NCI-H1417 (cell line): ENCODE results near the gene SCFD1.
"Not testable (repeated sequence)": the region's sequence is repeated elsewhere in the genome, so short reads cannot be mapped to it uniquely, and the experiment has no call there.

Experiments used
- DNase-seq, 3 experiments: peaks; one replicate each; lab custom pipeline; 2025; lab: John Stamatoyannopoulos, UW

SCFD1 gene

DNA sequence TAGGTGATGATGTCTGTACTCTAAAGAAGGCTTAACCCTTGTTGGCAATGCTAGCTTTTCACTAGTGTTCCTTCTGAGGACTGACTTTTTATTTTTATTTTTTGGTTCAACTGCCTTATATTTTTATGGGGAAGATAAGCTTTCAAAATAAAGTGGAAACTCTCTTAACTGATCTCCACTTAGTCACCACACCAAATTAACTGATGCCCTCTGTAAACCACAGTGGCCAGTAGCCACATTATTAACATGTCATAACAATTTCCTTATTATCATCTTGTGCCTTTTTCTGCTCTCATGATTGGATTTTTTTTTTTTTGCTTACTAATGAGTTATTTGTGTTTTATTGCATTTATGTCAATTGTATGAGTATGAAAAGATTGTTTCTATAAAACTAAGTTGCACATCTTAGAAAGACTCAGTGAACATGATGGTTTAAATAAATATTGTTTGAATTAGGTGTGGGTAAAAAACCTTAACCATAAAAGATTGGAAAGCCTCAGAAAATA is 56.9 kb downstream of the SCFD1 start:
- no peak for DNase-seq

DNA sequence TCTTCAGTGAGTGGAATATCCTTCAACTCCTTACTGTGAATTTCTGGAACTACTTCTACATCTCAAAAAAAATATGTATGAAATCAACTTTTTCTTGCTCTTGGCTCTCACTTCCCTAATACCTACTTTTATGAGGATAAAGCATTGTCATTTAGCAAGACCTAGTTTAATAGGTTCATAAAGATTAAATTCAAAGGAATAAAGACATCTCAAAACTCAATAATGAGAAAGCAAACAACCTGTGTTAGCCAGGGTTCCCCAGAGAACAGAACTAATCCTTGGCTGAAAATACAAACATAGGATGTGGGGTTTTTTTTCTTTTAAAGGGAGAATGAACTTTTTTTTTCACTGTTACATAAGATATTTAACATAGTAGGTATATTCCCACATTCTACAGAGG is 57.9 kb downstream of the SCFD1 start:
- DNase-seq = no peak

DNA sequence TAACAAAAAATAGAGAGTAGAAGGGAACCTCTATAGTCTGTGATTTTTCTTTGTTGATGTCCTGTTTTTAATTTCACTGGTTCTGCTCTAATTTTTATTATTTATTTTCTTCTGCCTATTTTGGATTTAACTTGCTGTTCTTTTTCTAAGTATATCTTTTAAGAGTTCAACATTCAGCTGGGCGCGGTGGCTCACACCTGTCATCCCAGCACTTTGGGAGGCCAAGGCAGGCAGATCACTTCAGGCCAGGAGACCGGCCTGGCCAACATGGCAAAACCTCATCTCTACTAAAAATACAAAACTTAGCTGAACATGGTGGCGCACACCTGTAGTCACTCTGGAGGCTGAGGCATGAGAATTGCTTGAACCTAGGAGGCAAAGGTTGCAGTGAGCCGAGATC is 58.7 kb downstream of the SCFD1 start:
- not testable (repeated sequence) for DNase-seq

DNA sequence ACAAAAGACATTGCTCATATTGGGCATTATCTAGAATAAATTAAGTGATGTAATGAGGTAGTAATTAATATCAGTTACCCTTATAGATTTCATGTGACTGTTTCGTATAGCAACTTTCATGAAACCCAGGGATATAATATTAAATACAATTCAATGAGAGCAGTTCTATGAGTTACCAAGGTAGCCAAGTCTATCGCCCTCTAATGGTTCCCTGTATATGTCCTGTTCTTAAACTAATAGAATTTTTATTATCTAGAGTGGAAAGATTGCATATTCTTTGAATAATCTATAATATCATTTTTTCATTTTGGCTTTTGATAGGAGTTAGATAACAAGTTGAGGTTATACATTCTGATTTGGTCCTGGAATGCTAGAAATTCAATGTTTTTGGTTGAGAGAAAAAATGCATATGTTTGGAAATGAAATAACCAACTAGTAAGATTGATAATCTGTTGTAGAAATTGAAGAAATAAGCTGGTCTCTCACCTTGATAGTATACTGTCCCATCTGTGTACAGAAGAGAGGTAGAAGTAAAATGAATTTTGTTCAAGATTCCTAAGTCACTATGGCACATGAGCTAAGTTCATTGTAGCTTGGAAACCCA is 59.7 kb downstream of the SCFD1 start:
- no peak for DNase-seq

DNA sequence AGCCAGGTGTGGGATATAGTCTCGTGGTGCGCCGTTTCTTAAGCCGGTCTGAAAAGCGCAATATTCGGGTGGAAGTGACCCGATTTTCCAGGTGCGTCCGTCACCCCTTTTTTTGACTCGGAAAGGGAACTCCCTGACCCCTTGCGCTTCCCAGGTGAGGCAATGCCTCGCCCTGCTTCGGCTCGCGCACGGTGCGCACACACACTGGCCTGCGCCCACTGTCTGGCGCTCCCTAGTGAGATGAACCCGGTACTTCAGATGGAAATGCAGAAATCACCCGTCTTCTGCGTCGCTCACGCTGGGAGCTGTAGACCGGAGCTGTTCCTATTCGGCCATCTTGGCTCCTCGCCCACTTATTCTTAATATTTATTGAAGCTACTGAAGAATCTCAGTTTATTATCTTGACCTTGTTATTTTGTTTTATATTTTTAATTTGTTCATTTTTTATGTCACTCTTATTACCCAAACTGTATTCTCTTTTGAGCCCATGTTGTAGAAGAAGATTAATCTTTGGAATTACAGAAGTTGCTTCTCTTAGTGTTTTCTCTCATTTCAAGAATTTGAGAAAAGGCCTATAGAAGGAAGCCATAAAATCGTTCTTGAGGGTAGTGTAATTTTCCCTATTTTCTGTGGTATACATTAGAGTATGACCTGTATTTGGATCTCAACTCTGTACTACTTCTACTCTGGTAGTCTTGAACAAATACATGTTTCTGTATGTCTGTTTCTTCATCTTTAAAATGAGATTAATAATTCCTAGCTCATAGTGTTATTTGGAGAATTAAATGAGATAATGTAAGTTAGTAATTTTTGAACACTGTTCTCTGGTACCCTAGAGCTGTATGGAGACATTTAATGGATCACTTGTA is 68.6 kb downstream of the SCFD1 start:
- peak in 1 of 3 experiments; percentile 51 for DNase-seq

DNA sequence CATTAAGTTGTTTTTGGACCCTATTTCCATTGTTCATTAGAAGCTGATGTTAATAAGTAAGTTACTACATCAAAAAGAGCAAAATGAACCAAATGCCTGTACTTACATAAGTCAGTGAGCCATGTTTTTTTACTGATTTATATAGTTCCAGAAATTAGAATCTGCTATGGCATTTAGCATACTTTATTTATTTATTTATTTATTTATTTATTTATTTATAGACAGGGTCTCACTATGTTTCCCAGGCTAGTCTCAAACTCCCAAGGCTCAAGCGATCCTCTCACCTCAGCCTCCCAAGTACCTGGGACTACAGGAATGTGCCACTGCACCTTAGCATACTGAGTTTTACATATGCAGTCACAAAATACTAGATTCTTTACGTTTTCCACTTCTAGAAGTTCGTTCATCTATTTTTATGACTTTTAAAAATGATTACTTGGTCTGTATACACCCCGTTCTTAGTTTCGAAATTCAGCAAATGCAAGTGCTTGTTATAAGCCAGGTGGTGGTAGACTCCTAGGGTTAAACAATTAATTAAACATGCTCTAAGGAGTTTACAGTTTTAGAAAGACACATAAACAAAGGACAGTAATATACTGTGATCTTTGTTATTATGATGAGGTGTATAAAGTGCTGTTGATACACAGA is 69.8 kb downstream of the SCFD1 start:
- DNase-seq = no peak

DNA sequence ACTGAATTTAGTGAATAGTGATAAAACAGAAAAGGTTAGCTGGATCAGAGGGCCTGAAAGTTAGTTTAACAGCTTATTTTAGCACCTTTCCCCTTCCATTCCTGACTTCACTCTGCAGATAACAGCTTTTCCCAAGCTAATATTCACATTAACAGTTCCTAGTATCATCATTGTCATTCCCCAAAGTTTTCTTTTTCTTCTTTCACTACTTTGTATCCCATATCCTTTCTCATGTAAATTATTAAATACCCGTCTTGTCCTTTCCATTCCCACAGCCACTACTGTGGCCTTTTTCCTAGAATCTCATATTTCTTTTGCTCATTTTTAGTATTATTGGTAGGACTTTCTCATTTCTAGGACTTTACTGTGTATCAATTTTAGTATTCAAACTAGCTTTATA is 70.5 kb downstream of the SCFD1 start:
- DNase-seq = no peak

DNA sequence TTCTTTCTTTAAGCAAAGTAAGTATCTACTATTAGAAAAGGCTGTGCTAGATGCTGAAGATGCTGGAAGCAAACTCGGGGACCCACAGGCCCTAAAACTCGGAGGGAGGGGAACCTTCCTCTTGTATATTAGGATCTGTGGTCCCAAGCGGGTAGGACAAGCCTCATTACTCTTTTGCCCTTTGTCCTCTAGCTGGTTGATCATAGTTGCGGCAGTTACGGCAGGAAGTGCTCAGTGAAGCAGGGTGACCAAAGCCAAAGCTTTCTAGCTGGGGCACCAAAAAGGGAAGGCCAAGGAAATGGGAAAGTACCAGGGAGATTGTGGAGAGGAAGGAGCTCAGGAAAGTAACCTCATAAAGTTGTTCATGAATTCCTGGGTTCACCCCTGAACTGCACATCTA is 76.3 kb downstream of the SCFD1 start:
- no peak for DNase-seq

DNA sequence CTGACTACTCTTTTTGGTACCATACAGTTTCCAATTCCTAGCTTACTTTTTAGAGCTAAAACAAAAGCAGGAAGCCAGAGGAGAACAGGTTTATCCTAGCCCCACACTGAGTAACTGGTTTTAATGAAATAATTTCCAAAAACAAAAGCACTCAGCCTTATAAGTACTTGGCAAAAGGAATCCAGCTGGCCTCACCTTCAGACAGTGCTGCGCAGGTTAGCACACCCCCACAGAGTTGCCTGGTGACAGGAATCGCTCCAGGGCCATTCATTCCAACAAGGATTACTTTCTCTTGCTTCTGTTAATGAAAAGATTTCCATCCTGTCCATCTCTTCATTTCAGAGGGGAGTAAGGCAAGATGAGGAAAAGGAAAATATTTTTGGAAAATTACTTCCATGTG is 84.6 kb downstream of the SCFD1 start:
- peak in 2 of 3 experiments; percentile 3 to 53 for DNase-seq

DNA sequence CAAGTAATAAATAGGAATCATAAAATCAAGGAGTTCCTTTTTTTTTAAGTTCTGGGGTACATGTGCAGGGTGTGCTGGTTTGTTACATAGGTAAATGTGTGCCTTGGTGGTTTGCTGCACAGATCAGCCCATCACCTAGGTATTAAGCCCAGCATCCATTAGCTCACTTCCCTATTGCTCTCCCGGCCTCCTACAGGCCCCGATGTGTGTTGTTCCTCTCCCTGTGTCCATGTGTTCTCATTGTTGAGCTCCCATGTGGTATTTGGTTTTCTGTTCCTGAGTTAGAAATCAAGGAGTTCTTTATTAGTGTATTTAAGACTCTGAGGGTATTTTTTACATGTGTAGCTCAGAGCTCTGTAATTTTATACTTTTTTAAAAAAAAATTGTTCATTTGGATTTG is 86.0 kb downstream of the SCFD1 start:
- DNase-seq = peak in 1 of 3 experiments; percentile 16

DNA sequence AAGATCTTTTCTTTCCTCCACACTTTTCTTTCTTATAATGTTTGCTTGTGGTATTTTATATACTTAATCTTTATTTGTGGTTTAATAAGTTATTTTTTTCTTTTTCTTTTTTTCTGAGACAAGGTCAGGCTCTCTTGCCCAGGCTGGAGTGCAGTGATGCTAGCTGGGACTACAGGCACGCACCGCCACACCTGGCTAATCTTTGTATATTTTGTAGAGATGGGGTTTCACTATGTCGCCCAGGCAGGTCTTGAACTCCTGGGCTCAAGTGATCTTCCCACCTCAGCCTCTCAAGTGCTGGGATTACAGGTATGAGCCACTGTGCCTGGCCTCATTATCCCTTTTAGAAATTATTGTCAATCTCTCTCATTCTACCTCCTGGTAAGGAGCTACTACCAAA is 87.1 kb downstream of the SCFD1 start:
- no peak for DNase-seq

DNA sequence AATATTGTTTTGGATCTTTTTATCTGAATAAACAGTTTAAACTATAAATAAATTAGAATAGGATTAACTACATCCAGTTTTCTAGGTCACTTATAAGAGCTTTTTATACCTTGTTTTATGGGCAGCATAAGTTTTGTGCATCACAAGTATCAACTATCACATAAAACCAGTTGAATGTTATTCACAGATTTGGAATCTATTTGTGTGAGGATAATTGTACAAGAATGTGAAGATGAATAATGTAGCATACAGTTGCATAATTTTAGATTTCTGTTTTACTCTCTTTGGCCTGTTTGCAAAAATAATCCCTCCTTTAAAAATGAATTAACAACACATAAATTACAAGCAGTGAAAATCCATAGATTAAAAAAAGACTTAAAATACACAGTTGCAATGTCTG is 88.8 kb downstream of the SCFD1 start:
- DNase-seq = no peak

DNA sequence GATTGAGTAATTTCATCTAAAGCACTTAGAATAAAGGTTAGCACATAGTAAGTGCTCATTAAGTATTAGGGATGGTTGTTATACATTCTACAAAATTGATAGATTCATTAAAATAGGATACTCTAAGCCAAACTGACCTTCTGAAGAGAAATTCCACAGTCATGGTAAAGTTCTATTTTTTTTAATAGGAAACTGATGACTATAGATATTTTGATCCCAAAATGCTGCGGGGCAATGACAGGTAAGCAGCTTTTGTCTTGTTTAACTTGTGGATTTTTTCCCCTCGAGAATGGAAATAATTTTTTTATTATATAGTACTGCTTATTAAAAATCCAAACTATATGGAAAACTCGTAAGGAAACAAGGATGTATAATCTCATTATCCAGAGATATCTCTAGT is 97.0 kb downstream of the SCFD1 start:
- no peak for DNase-seq

DNA sequence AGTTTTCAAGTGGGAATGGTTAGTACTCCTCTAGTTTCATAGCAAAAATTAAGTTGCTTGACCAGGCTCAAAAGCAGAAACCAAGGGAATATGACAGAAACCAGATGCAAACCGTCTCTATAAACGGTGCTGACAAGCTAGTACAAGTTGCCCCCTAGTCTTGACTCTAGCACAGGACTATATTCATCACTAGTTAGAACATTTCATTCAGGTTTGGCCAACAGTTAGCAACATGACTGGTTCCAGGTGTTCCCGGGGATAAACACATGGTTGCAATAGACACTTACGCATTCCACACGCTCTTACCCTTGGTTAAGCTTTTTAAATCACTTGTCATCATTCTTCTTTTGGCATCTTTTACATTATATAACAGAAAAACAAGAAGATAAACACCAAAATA is 103.6 kb downstream of the SCFD1 start:
- DNase-seq = no peak

DNA sequence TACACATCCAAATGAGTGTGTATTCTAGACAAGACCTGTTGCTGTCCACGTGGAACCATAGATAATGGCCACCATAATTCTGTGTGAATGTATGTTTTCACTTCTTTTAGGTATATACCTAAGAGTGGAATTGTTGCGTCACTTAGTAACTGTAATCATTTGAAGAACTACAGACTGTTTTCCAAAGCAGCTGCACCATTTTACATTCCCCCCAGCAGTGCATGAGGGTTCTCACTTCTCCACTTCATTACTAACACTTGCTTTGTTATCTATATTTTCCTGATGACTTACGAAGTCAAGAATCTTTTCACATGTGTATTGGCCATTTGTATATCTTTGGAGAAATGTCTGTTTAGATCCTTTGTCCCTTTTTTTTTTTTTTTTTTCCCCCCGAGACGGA is 106.4 kb downstream of the SCFD1 start:
- DNase-seq = no peak

DNA sequence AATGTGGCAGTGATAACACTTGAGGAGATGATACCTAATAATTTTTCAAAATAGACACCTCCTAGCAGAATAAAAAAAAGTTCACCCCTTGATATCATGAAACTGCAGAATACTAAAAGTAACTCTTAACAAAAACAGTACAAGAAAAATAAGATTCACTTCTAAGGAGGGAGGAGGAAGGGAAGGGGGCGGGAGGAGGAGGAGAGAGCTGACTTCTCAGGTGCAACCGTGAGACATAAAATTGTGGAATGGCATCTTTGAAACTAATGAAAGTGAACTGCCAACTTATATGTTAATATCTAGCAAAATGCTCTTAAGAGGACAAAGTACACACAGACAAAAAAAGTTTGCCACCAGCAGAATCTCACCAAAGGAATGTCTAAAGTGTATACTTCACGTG is 115.8 kb downstream of the SCFD1 start:
- DNase-seq = no peak

DNA sequence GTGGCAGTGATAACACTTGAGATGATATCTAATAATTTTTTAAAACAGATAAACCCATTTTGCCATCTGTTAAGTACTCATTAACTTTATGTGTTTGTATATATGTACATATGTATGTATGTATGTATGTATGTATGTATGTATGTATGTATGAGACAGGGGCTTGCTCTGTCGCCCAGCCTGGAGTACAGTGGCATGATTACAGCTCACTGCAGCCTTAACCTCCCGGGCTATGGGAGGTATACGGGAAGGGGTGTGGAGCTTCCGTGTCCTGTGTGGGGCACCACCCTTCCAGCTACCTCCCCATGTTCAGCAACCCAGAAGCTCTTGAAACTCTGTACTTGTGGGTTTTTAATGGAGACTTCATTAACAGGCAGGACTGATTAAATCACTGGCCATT is 116.9 kb downstream of the SCFD1 start:
- no peak for DNase-seq

DNA sequence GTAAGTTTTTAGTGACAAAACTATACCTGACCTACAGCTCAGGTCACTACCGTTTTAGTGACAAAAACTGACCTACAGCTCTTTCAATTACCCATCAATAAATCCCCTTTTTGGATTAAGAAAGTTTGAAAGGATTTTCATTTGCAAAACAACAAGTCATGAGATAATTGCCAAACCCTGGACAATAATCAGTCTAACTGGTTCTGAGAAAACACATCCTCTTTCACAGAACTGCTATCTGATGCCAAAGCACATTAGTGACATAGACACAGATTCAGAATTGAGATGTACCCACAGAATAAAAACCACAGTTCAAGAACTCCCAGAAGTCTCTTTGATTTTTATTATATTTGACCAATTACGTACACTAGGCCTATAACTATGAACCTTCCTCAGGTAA is 126.2 kb downstream of the SCFD1 start:
- no peak for DNase-seq

DNA sequence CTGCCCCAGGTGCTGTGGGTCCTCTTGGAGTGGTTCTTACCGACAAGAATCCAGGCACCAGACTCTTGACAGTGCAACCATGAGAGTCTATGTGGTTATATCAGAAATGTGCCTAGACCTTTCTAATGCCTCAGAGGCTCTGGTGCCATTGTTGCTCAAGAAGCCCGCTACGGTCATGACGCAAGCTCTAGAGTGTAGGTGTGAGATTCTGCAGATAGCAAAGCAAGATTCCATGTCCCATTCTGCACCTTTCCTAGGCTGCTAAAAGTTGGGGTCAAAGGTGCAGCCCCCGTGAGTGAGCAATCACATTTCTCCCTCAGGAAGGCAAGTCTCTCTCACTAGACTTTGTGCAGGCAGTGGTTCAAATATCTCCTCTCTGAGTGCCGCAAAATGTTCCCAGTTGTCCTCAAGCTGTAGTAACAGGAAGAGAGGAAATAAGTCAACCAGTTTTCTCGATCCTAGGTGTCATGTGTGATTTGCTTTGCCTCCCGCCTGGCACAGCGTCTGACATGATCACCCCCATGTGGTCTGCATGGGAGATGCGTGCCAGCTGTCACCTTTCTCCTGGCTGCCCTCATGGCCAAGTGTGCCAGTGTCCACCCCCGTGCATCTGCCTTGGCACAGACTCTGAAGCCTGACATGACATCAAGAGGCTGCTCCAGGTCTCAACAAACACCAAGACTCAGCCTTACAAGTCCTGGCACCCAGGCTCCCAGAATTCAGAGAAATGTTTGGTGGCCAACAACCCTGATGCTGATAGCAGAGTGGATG is 129.7 kb downstream of the SCFD1 start:
- no peak for DNase-seq

DNA sequence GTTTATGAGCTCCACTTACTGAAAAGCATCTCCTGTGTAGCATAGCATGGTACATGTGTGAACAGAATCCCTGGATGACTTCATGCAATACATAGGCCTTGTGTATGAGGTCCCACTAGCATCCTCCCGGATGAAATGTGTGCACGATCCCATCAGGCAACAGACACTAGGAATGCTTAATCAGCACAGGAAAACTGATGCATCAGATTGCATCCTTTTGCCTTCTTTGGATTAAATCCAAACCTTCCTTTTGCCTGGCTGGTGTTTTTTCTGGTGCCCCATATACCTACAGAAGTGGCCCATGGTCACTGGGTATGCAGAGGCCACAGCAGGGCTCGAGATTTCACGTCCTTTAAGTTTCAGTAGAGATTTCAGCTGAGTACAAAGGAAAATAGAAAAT is 131.3 kb downstream of the SCFD1 start:
- DNase-seq = no peak

DNA sequence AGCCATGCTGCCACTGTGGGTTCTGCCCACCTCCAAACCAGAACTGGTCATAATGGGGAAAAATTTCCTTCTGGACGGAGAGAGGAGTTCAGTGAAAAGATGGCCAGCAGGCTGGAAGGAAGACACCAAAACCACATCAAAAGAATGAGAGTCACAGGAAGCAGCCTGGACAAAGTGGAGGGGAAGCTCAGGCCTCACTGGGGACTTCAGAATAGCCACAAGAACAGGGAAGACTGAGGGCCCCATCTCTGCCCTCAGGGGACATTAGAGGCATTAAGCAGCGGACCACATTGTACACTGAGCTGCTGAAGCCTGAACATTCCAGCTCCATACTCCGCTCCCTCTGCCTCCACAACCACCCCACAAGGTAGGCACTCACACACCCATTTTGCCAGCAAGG is 132.7 kb downstream of the SCFD1 start:
- DNase-seq = no peak

DNA sequence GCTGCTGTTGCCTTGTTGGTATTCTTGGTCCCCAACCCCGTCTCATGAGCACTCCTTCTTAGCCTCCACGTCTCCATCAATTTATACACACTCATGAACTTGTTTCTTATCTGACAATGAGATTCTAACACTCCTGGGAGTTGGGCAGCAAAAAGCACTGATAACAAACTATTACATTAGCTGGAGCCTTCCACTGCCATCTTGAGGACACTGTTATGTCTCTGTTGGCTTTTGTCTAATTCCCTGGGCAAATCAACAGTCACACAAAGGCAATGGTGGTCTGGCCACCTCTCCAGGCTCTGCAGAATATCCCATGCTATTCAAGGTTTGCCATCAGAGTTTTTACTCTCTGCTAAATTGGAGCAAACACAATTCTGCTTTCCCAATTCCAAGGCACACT is 134.5 kb downstream of the SCFD1 start:
- peak in 1 of 3 experiments; percentile 15 for DNase-seq
